Stimulated activated memory B cell treated with anti-CD40 and anti-IgM and Interleukin-4, amounts not matched to agents 10 μg/mL and 1 μg/mL and 100 μg/mL, for 72 hours (primary cell): ENCODE results near the gene UGT1A5.

Source experiments
- ATAC-seq: fragments of 150-1000 bp; cut with Tn5 transposase; 2 replicates; pipeline ENCODE4 v1.10.0; 2021
- H3K27ac Mint-ChIP-seq: one replicate; pipeline ENCODE4 v1.8.0; 2022; ENCODE audit warnings: mild to moderate bottlenecking, mixed read lengths
- H3K27me3 Mint-ChIP-seq: one replicate; pipeline ENCODE4 v1.8.0; 2022; ENCODE audit warnings: mixed read lengths
- H3K36me3 Mint-ChIP-seq: one replicate; pipeline ENCODE4 v1.8.0; 2022; ENCODE audit warnings: mixed read lengths
- H3K4me1 Mint-ChIP-seq: one replicate; pipeline ENCODE4 v1.8.0; 2022; ENCODE audit warnings: mixed read lengths
- H3K4me3 Mint-ChIP-seq: one replicate; pipeline ENCODE4 v1.8.0; 2022; ENCODE audit warnings: mild to moderate bottlenecking, moderate library complexity, mixed read lengths
- H3K9me3 Mint-ChIP-seq: one replicate; pipeline ENCODE4 v1.8.0; 2022; ENCODE audit warnings: mixed read lengths

The UGT1A5 gene

GRCh38 chr2:233712611-233713261 lies at the start of gene UGT1A5:
UGT1A5 (plus strand) TSS chr2:233712907; CDS start chr2:233712992, 85 bp downstream.
- Mint-ChIP-seq H3K9me3 (no peaks in the 10 kb centered on the region), H3K27ac (no peak within 1 kb of the TSS), H3K27me3 (peaks cover 35% of the 10 kb centered on the region), H3K4me3 (no peak within 1 kb of the TSS), H3K4me1 (peaks cover 8% of the 10 kb centered on the region), H3K36me3 (no peaks in the 10 kb centered on the region)
- ATAC-seq: no peak

GRCh38 chr2:233663911-233664310 lies 48.8 kb upstream of the UGT1A5 start:
- H3K27me3 Mint-ChIP-seq: peaks cover 19% of the 10 kb centered on the region

GRCh38 chr2:233668605-233669260 lies 44.0 kb upstream of the UGT1A5 start:
- Mint-ChIP-seq H3K36me3 (no peaks in the 10 kb centered on the region), H3K4me3 (no peak overlapping the region), H3K9me3 (no peaks in the 10 kb centered on the region), H3K27me3 (no peaks in the 10 kb centered on the region), H3K27ac (no peak overlapping the region), H3K4me1 (no peaks in the 10 kb centered on the region)
- ATAC-seq: no peak

More at GRCh38 chr2:233663911-233664310, 48.8 kb upstream of the UGT1A5 start:
- Mint-ChIP-seq H3K36me3 (no peaks in the 10 kb centered on the region), H3K4me1 (no peaks in the 10 kb centered on the region), H3K4me3 (no peak overlapping the region), H3K9me3 (no peaks in the 10 kb centered on the region), H3K27ac (no peak overlapping the region)
- ATAC-seq: no peak

- no peak within 1 kb of the TSS for H3K4me3 Mint-ChIP-seq
- no peaks in the 10 kb centered on the region for H3K4me1 Mint-ChIP-seq
- H3K27me3 Mint-ChIP-seq: no peaks in the 10 kb centered on the region
- no peak within 1 kb of the TSS for H3K27ac Mint-ChIP-seq
- no peaks in the 10 kb centered on the region for H3K36me3 Mint-ChIP-seq
- no peak for ATAC-seq
- H3K9me3 Mint-ChIP-seq: no peaks in the 10 kb centered on the region
These were observed 41.2 kb upstream of the UGT1A5 start, which contains the start of gene UGT1A9 for GRCh38 chr2:233671290-233672161. UGT1A9 (plus strand) TSS chr2:233671898; CDS start chr2:233671935, 37 bp downstream.

- no peaks in the 10 kb centered on the region for H3K27me3 Mint-ChIP-seq
- no peak for ATAC-seq
- H3K9me3 Mint-ChIP-seq: no peaks in the 10 kb centered on the region
- no peaks in the 10 kb centered on the region for H3K36me3 Mint-ChIP-seq
- H3K27ac Mint-ChIP-seq: no peak overlapping the region
- H3K4me1 Mint-ChIP-seq: no peaks in the 10 kb centered on the region
- no peak overlapping the region for H3K4me3 Mint-ChIP-seq
These were observed 39.8 kb upstream of the UGT1A5 start for GRCh38 chr2:233672886-233673285.

- no peaks in the 10 kb centered on the region for H3K4me1 Mint-ChIP-seq
These were observed 38.8 kb upstream of the UGT1A5 start for GRCh38 chr2:233673896-233674295.

GRCh38 chr2:233674314-233674713 lies 38.4 kb upstream of the UGT1A5 start:
- Mint-ChIP-seq H3K27ac (no peak overlapping the region), H3K9me3 (no peaks in the 10 kb centered on the region), H3K36me3 (no peaks in the 10 kb centered on the region), H3K27me3 (peaks cover 9% of the 10 kb centered on the region), H3K4me3 (no peak overlapping the region), H3K4me1 (no peaks in the 10 kb centered on the region)
- ATAC-seq: no peak

More at GRCh38 chr2:233673896-233674295, 38.8 kb upstream of the UGT1A5 start:
- H3K27ac Mint-ChIP-seq: no peak overlapping the region
- no peak for ATAC-seq
- H3K4me3 Mint-ChIP-seq: no peak overlapping the region
- H3K9me3 Mint-ChIP-seq: no peaks in the 10 kb centered on the region
- no peaks in the 10 kb centered on the region for H3K36me3 Mint-ChIP-seq
- peaks cover 5% of the 10 kb centered on the region for H3K27me3 Mint-ChIP-seq

GRCh38 chr2:233674995-233675394 lies 37.7 kb upstream of the UGT1A5 start:
- Mint-ChIP-seq H3K9me3 (no peaks in the 10 kb centered on the region), H3K27me3 (peaks cover 16% of the 10 kb centered on the region), H3K27ac (no peak overlapping the region), H3K36me3 (no peaks in the 10 kb centered on the region), H3K4me3 (no peak overlapping the region), H3K4me1 (no peaks in the 10 kb centered on the region)
- no peak for ATAC-seq

- H3K9me3 Mint-ChIP-seq: no peaks in the 10 kb centered on the region
- no peaks in the 10 kb centered on the region for H3K4me1 Mint-ChIP-seq
- peaks cover 19% of the 10 kb centered on the region for H3K27me3 Mint-ChIP-seq
- no peak overlapping the region for H3K27ac Mint-ChIP-seq
- H3K4me3 Mint-ChIP-seq: no peak overlapping the region
- H3K36me3 Mint-ChIP-seq: no peaks in the 10 kb centered on the region
- ATAC-seq: no peak
These were observed 36.7 kb upstream of the UGT1A5 start for GRCh38 chr2:233676046-233676445.

- Mint-ChIP-seq H3K27me3 (peaks cover 19% of the 10 kb centered on the region), H3K4me3 (no peak overlapping the region), H3K27ac (no peak overlapping the region)
These were observed 33.5 kb upstream of the UGT1A5 start for GRCh38 chr2:233679196-233679595.

GRCh38 chr2:233680361-233681045 lies 32.2 kb upstream of the UGT1A5 start:
- no peaks in the 10 kb centered on the region for H3K4me1 Mint-ChIP-seq
- no peak overlapping the region for H3K4me3 Mint-ChIP-seq
- peaks cover 19% of the 10 kb centered on the region for H3K27me3 Mint-ChIP-seq
- no peak overlapping the region for H3K27ac Mint-ChIP-seq
- no peak for ATAC-seq
- no peaks in the 10 kb centered on the region for H3K9me3 Mint-ChIP-seq
- H3K36me3 Mint-ChIP-seq: no peaks in the 10 kb centered on the region

More at GRCh38 chr2:233679196-233679595, 33.5 kb upstream of the UGT1A5 start:
- ATAC-seq: no peak
- H3K36me3 Mint-ChIP-seq: no peaks in the 10 kb centered on the region
- no peaks in the 10 kb centered on the region for H3K9me3 Mint-ChIP-seq
- no peaks in the 10 kb centered on the region for H3K4me1 Mint-ChIP-seq

- Mint-ChIP-seq H3K9me3 (no peaks in the 10 kb centered on the region), H3K4me3 (no peak within 1 kb of the TSS), H3K36me3 (no peaks in the 10 kb centered on the region), H3K27me3 (peaks cover 19% of the 10 kb centered on the region), H3K27ac (no peak within 1 kb of the TSS), H3K4me1 (no peaks in the 10 kb centered on the region)
- ATAC-seq: no peak
These were observed 31.1 kb upstream of the UGT1A5 start, which contains the start of gene UGT1A7 for GRCh38 chr2:233681521-233682099. UGT1A7 (plus strand) TSS chr2:233681901; CDS start chr2:233681938, 37 bp downstream.

GRCh38 chr2:233684640-233685039 lies 28.1 kb upstream of the UGT1A5 start:
- H3K9me3 Mint-ChIP-seq: no peaks in the 10 kb centered on the region
- H3K27me3 Mint-ChIP-seq: peaks cover 7% of the 10 kb centered on the region
- no peak for ATAC-seq
- no peak overlapping the region for H3K4me3 Mint-ChIP-seq
- H3K4me1 Mint-ChIP-seq: peaks cover 6% of the 10 kb centered on the region
- no peaks in the 10 kb centered on the region for H3K36me3 Mint-ChIP-seq
- no peak overlapping the region for H3K27ac Mint-ChIP-seq

GRCh38 chr2:233686928-233687327 lies 25.8 kb upstream of the UGT1A5 start:
- Mint-ChIP-seq H3K4me3 (no peak overlapping the region), H3K9me3 (no peaks in the 10 kb centered on the region), H3K27me3 (no peaks in the 10 kb centered on the region), H3K27ac (no peak overlapping the region), H3K36me3 (no peaks in the 10 kb centered on the region), H3K4me1 (peaks cover 6% of the 10 kb centered on the region)
- ATAC-seq: no peak
